Measurements from ENCODE around the gene CD19.
"Not testable (repeated sequence)": the region's sequence is repeated elsewhere in the genome, so short reads cannot be mapped to it uniquely, and the experiment has no call there.

GRCh38 chr16:28939825-28940224 lies 8.1 kb downstream of the CD19 start:
- not testable (repeated sequence) for TF ChIP-seq POLR2A, CTCF (IDR thresholded peaks at IDR 0.05)
